ENCODE measurements around the gene SH3TC2. TPM values are rescaled to one million over a fixed set of nuclear protein-coding genes. Genes with fewer than 3 reads are reported as not detected.

The SH3TC2 gene
- total RNA-seq, 1 donor from 2014 or later: 0.13 TPM

- Mint-ChIP-seq H3K9me3 (ENCODE audit: unreplicated experiment) (no peaks in the 10 kb centered on the region), H3K4me3 (ENCODE audit: unreplicated experiment) (no peak overlapping the region), H3K4me1 (ENCODE audit: unreplicated experiment) (peaks cover 12% of the 10 kb centered on the region), H3K27me3 (ENCODE audit: unreplicated experiment) (no peaks in the 10 kb centered on the region), H3K27ac (ENCODE audit: unreplicated experiment) (no peak overlapping the region), H3K36me3 (ENCODE audit: low read depth, unreplicated experiment) (no peaks in the 10 kb centered on the region)
- peak; percentile 8 for DNase-seq (ENCODE audit: low spot score)
- TF ChIP-seq CTCF (IDR thresholded peaks at IDR 0.05; ENCODE audit: unreplicated experiment): no peak
Observed at GRCh38 chr5:149062371-149063016, 368 bp downstream of the SH3TC2 start.

GRCh38 chr5:149061341-149061740 lies 1.5 kb downstream of the SH3TC2 start:
- no peak overlapping the region for H3K27ac Mint-ChIP-seq (ENCODE audit: unreplicated experiment)
- no peaks in the 10 kb centered on the region for H3K36me3 Mint-ChIP-seq (ENCODE audit: low read depth, unreplicated experiment)
- H3K4me1 Mint-ChIP-seq (ENCODE audit: unreplicated experiment): peaks cover 12% of the 10 kb centered on the region
- no peak for TF ChIP-seq CTCF (IDR thresholded peaks at IDR 0.05; ENCODE audit: unreplicated experiment)
- no peak overlapping the region for H3K4me3 Mint-ChIP-seq (ENCODE audit: unreplicated experiment)
- no peak for DNase-seq (ENCODE audit: low spot score)
- H3K9me3 Mint-ChIP-seq (ENCODE audit: unreplicated experiment): no peaks in the 10 kb centered on the region
- H3K27me3 Mint-ChIP-seq (ENCODE audit: unreplicated experiment): no peaks in the 10 kb centered on the region

- no peak for DNase-seq (ENCODE audit: low spot score)
- H3K27me3 Mint-ChIP-seq (ENCODE audit: unreplicated experiment): no peaks in the 10 kb centered on the region
- no peaks in the 10 kb centered on the region for H3K9me3 Mint-ChIP-seq (ENCODE audit: unreplicated experiment)
- no peaks in the 10 kb centered on the region for H3K36me3 Mint-ChIP-seq (ENCODE audit: low read depth, unreplicated experiment)
- no peak for TF ChIP-seq CTCF (IDR thresholded peaks at IDR 0.05; ENCODE audit: unreplicated experiment)
- H3K27ac Mint-ChIP-seq (ENCODE audit: unreplicated experiment): no peak overlapping the region
- no peak overlapping the region for H3K4me3 Mint-ChIP-seq (ENCODE audit: unreplicated experiment)
- H3K4me1 Mint-ChIP-seq (ENCODE audit: unreplicated experiment): peaks cover 12% of the 10 kb centered on the region
Observed at GRCh38 chr5:149060325-149060724, 2.5 kb downstream of the SH3TC2 start.

- Mint-ChIP-seq H3K27ac (ENCODE audit: unreplicated experiment) (no peak overlapping the region), H3K9me3 (ENCODE audit: unreplicated experiment) (no peaks in the 10 kb centered on the region), H3K4me1 (ENCODE audit: unreplicated experiment) (no peaks in the 10 kb centered on the region), H3K4me3 (ENCODE audit: unreplicated experiment) (no peak overlapping the region), H3K36me3 (ENCODE audit: low read depth, unreplicated experiment) (no peaks in the 10 kb centered on the region), H3K27me3 (ENCODE audit: unreplicated experiment) (peaks cover 1% of the 10 kb centered on the region)
- DNase-seq (ENCODE audit: low spot score): no peak
- no peak for TF ChIP-seq CTCF (IDR thresholded peaks at IDR 0.05; ENCODE audit: unreplicated experiment)
Observed at GRCh38 chr5:149056616-149057165, 6.2 kb downstream of the SH3TC2 start.

GRCh38 chr5:149054416-149054815 lies 8.4 kb downstream of the SH3TC2 start:
- TF ChIP-seq CTCF (IDR thresholded peaks at IDR 0.05; ENCODE audit: unreplicated experiment): no peak
- no peak overlapping the region for H3K27ac Mint-ChIP-seq (ENCODE audit: unreplicated experiment)
- H3K4me1 Mint-ChIP-seq (ENCODE audit: unreplicated experiment): no peaks in the 10 kb centered on the region
- H3K4me3 Mint-ChIP-seq (ENCODE audit: unreplicated experiment): no peak overlapping the region
- H3K9me3 Mint-ChIP-seq (ENCODE audit: unreplicated experiment): no peaks in the 10 kb centered on the region
- no peak for DNase-seq (ENCODE audit: low spot score)
- peaks cover 1% of the 10 kb centered on the region for H3K27me3 Mint-ChIP-seq (ENCODE audit: unreplicated experiment)
- H3K36me3 Mint-ChIP-seq (ENCODE audit: low read depth, unreplicated experiment): no peaks in the 10 kb centered on the region
